Measurements from ENCODE around the gene MRPL43. TPM values are rescaled to one million over a fixed set of nuclear protein-coding genes. Genes with fewer than 3 reads are reported as not detected.
A peak's percentile ranks its signal among the peaks of the same experiment; 100 is the strongest.

The MRPL43 gene
- total RNA-seq, 1 experiment from 2014 or later: 91.3 TPM

GRCh38 chr10:101028446-101029337, 41.4 kb upstream of the MRPL43 start:
- ChIA-PET POLR2A (no interaction called here), CTCF (interaction anchor here (0.6 to 6.9 kb wide), 14 partner anchors 10 to 67 kb away, joined by 3 to 219 read pairs (median 12); partner anchors contain the start of gene SEMA4G)
- Mint-ChIP-seq H3K4me3 (no peak overlapping the region), H3K36me3 (no peaks in the 10 kb centered on the region), H3K27me3 (ENCODE audit: low read depth) (peaks cover 39% of the 10 kb centered on the region), H3K4me1 (peaks cover 36% of the 10 kb centered on the region), H3K27ac (no peak overlapping the region), H3K9me3 (no peaks in the 10 kb centered on the region)
- DNase-seq (ENCODE audit: low spot score) (no peak), ATAC-seq (no peak)
- TF ChIP-seq ARID4B (CRISPR knock-in tag; IDR thresholded peaks at IDR 0.05; ENCODE audit: borderline replicate concordance) (no peak), HMGA2 (CRISPR knock-in tag; IDR thresholded peaks at IDR 0.05) (no peak), AFF4 (CRISPR knock-in tag; IDR thresholded peaks at IDR 0.05; ENCODE audit: borderline replicate concordance) (no peak), HMGXB4 (CRISPR knock-in tag; IDR thresholded peaks at IDR 0.05) (no peak)

GRCh38 chr10:101027106-101027720, 39.9 kb upstream of the MRPL43 start:
- ChIA-PET CTCF (interaction anchor here (0.6 to 6.9 kb wide), 17 partner anchors 11 to 115 kb away, joined by 3 to 219 read pairs (median 4); no protein-coding TSS in a partner anchor), POLR2A (no interaction called here)
- peak overlapping the region; percentile 71 for H3K27ac Mint-ChIP-seq
- ATAC-seq (no peak), DNase-seq (ENCODE audit: low spot score) (no peak)
- H3K9me3 Mint-ChIP-seq: no peaks in the 10 kb centered on the region
- no peaks in the 10 kb centered on the region for H3K36me3 Mint-ChIP-seq
- no peak overlapping the region for H3K4me3 Mint-ChIP-seq
- peaks cover 25% of the 10 kb centered on the region for H3K27me3 Mint-ChIP-seq (ENCODE audit: low read depth)
- peaks cover 30% of the 10 kb centered on the region for H3K4me1 Mint-ChIP-seq
- TF ChIP-seq ZNF317 (CRISPR knock-in tag; IDR thresholded peaks at IDR 0.05; ENCODE audit: borderline replicate concordance, low read depth): no peak
- TF ChIP-seq ZNF425 (CRISPR knock-in tag; conservative IDR thresholded peaks at IDR 0.05): no peak
- TF ChIP-seq ATF3 (CRISPR knock-in tag; conservative IDR thresholded peaks at IDR 0.05): no peak
- no peak for TF ChIP-seq GTF2I (CRISPR knock-in tag; conservative IDR thresholded peaks at IDR 0.05)
- no peak for TF ChIP-seq PRRX2 (CRISPR knock-in tag; IDR thresholded peaks at IDR 0.05)
- no peak for TF ChIP-seq MLX (CRISPR knock-in tag; IDR thresholded peaks at IDR 0.05)
- TF ChIP-seq MYBL2 (CRISPR knock-in tag; IDR thresholded peaks at IDR 0.05): no peak
- no peak for TF ChIP-seq NR2C2 (CRISPR knock-in tag; IDR thresholded peaks at IDR 0.05)
- TF ChIP-seq HMGA2 (CRISPR knock-in tag; IDR thresholded peaks at IDR 0.05): no peak
- TF ChIP-seq NFYB (CRISPR knock-in tag; conservative IDR thresholded peaks at IDR 0.05; ENCODE audit: low read depth): no peak
- no peak for TF ChIP-seq HMGXB4 (CRISPR knock-in tag; IDR thresholded peaks at IDR 0.05)
- no peak for TF ChIP-seq RORB (CRISPR knock-in tag; IDR thresholded peaks at IDR 0.05)
- no peak for TF ChIP-seq E2F5 (CRISPR knock-in tag; IDR thresholded peaks at IDR 0.05)
